Caki2 (cell line): Measurements from ENCODE around the gene RGS10. TPM values are rescaled to one million over a fixed set of nuclear protein-coding genes. Genes with fewer than 3 reads are reported as not detected.

Experiments
- DNase-seq: peaks from one replicate; pipeline ENCODE4 v3.0.0-alpha.2; 2015; ENCODE audit warnings: low read depth
- in situ Hi-C: cut with HindIII; loops from 2 replicates; pipeline ENCODE4 v1.10.0; 2016; ENCODE audit warnings: low sequenced_read_pairs, low pct_unique_long_range_greater_than_20kb, mixed read lengths
- total RNA-seq: library from RNA; depleted of rRNA; stranded (reverse); fragments of >200 nt; shearing (Covaris generic); gene quantifications from 2 replicates; pipeline ENCODE4 v1.2.3, GENCODE V29; 2014; ENCODE audit warnings: low replicate concordance

The RGS10 gene
- total RNA-seq, 1 experiment from 2014 or later, result 45.8 TPM

DNA sequence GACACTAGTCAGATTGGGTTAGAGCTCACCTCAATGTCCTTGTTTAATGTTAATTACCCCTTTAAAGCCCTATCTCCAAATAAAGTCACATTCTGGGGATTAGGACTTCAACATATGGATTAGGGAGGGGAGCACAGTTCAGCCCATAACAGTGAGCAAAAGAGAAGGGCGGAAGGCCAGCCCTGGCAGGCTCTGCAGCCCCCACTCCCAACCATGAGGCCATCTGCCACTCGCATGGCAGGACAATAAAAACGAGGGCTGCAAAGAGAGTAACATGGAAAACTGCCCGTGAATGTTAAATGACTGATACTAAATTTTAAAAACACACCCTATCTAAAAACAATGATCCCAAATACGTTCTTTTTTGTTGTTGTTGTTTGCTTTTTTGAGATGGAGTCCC is 38.7 kb downstream of the RGS10 start:
- DNase-seq, result no peak
- in situ Hi-C loops, result no loop called here

DNA sequence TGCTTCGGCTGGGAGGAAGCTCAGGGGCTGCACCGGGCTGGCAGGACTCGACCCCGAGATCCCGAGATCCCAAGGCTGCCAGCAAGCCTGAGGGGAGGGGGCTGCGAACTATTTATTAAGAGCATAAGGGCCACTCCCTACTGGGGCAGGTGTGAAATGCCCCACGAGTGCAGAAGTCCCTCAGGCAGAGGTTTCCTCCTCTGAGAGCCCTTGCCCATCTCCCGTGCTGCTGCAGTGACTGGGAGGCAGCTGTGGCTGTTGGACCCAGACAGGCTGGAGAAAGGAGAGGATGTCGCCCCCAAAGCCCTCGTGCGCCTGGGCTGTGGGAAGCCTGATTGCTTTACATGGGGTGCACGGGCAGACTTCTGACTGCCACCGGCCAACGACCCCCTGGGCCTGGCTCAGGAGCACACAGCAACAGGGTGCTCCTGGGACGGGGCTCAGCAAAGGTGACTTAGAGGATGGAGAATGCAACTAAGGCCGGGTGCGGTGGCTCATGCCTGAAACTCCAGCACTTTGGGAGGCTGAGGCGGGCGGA is 39.8 kb downstream of the RGS10 start:
- in situ Hi-C loops, result no loop called here
- DNase-seq, result no peak

DNA sequence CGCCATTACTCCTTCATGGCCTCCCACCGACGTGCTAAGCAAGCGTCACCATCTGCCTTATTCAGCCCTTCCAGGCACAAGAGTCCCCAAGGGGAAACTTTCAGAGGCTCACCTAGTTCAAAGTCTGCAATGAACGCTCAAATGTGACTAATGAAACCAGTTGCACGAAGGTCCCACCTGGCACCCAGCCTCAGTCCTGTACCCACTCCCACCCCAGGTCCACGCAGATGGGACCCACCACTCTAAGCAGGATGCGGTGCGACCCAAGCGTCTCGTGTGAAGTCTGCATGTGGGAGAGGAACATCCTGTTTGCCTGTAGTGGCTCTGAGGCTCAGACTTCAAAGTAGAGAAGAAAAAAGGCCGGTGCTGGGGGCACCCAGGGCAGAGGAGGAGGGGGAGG is 40.3 kb downstream of the RGS10 start:
- no peak for DNase-seq
- in situ Hi-C loops, result no loop called here

DNA sequence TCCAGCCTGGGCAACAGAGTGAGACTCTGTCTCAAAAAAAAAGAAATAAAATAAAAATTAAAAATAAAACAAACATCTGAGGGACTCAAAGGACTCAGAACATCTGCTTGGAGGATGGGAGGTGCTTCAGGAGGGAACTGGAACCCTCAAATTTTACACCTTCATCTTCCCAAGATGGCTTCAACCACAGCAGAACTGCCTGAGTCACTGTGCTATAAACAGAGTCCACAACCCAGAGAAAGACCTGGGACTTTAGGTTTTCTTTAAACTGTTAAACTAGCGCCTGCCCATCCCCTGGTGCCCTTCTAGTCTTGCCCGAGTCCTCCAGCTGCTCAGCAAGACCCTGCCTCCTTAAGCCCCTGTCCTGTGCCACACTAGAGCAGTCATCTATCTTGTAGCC is 40.8 kb downstream of the RGS10 start:
- no peak for DNase-seq
- in situ Hi-C loops, result no loop called here

DNA sequence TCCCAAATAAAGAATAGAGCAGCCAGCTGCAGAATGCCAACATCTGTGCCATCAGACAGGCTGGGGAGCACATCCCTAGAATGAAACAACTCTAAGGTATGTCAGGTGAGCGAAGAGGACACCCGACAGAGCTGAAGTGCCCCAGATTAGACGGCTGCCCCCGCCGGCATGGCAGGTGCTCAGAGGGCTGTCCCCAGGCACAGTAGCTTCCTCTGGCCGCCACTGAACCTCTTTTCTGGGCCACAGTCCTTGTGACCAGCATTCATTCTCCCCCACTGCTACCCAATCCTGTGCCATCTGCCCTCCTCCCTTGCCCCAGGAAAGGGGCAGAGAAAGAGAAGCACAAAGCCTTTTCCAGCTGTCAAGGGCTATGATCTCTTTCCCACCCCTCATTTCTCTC is 41.7 kb downstream of the RGS10 start:
- in situ Hi-C loops, result no loop called here
- DNase-seq, result no peak

DNA sequence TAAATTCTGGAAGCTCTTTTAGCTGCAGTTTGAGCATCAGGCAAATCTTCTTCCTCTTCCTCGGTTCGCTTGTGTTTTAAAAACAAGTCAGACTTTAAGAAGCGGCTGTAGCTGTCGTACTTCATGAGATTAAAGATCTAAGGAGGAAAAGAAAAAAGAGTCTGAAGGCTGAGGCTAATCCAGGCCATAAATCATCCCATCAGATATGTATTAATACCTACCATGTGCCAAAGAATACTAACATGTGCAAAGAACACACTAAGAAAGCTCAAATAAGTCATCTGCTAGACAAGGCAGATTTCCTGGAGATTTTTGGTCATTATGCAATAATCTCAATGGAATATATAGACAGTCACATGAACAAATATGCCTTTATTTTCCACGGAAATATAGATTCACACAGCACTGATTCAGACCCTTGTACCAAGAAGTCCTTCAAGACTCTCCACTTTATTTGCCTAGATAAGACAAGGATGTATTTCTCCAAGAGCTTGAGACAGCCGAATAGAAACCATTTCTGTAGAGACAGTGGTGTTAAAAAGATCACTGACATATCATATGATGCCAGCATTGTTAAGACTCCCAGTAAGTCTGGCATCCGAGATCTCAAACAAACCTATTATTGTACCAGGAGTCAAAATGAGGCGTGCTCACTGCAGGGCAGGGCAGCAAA is 42.3 kb downstream of the RGS10 start:
- in situ Hi-C loops, result no loop called here
- no peak for DNase-seq

DNA sequence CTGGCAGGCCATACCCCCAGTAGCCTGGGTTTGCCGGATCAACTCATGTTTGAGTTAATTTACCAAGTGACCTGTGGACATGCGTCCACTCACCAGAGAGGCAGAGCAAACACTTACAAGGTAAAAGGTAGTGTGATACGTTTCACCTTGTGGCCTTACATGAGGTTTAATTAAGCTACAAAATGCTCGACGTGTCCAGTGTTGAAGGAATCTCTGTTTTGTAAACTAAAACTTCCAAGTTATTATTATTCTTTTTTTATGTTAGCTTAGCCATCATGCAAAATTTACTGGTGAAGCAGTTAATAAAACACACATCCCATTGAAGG is 42.9 kb downstream of the RGS10 start:
- no peak for DNase-seq
- in situ Hi-C loops, result no loop called here

DNA sequence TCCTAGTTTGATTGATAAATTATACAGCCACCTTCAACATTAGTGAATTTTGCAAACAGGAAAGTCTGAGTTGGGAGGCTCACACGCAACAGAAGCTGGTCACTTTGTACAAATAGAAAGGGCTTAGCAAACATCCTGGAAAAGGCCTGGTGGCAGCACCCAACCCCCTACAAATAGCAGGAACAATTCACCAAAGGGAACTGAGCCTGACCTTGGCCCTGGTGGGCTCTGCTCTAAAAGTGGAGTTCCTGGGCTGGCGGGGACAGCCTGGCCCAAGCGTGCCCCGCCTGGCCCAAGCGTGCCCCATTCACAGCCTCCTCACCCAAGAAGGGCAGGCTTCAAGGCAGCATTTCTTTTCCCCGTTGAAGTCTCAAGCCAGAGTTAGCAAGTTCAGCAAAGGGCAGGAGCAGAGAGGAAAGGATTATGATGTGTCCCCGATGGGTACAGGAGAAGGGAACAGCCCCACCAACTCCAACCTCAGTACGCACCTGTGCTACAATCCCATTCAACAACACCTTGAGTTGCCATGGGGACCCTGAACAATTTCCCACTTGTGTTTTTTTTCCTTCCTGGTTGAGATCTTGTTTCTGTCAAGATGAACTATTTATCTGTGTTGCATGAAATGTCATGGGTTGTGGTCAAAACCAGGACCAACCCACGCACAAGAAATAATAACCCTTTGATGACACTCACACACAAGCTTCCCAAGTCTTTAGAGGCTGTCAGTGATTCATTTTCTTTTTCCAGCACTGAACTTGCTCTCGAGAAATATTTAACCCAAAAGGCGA is 43.4 kb downstream of the RGS10 start:
- in situ Hi-C loops, result no loop called here
- DNase-seq, result no peak

DNA sequence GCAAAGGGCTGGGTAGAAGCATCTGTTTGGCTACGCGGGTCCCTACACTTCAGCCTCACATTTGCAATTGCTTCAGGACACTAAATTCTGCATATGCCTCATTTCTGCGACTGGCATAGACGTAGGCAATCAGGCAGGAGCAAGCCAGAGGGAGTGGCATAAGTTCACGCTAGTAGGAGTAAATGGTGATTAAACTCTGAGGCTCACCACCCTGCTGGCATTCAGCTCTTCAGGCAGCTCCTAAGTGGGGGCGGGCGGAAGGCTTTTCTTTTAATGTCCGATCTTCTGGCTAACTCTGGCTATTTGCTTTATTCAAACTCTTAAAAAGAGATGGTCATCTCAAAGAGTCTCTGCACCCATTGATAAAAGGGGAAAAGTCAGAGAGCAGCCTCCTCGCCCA is 45.3 kb downstream of the RGS10 start:
- no peak for DNase-seq
- in situ Hi-C loops, result no loop called here

DNA sequence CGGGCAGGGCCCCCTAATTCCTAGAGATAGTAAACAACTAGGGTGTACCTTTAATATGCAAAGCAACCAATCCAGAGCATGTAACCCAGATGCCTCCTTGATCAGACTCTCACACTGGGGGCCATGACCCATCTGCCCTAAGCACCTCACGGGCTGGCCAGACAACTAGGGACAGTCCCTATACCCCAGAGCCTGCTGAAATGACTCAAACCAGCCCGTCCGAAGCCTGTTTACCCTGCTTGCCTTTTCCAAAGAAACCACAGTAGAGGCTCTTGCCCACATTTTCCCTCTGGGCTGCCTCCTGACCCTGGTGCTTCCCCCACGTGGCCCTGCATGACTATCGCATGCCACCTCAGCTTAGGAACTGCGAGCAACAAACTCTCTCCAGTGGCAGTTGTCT is 46.2 kb downstream of the RGS10 start:
- no peak for DNase-seq
- in situ Hi-C loops, result no loop called here

DNA sequence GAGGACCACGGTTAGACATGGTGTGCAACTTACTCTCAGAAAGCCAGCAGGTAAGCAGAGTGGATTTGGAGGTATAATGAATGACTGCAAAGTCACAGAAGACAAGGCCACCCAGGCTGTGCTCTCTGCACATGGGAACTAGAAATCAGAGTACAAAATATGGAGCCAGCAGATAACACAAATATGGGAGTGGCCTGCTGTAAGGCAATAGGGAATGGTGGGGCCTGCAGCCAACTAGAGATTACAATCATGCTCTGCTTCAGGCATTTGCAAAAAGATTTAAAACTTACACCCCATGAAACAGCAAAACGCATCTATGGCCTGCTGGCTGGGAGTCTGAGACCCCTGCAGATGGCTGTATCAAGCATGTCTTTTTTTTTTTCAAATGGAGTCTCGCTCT is 47.0 kb downstream of the RGS10 start:
- DNase-seq, result no peak
- in situ Hi-C loops, result no loop called here

DNA sequence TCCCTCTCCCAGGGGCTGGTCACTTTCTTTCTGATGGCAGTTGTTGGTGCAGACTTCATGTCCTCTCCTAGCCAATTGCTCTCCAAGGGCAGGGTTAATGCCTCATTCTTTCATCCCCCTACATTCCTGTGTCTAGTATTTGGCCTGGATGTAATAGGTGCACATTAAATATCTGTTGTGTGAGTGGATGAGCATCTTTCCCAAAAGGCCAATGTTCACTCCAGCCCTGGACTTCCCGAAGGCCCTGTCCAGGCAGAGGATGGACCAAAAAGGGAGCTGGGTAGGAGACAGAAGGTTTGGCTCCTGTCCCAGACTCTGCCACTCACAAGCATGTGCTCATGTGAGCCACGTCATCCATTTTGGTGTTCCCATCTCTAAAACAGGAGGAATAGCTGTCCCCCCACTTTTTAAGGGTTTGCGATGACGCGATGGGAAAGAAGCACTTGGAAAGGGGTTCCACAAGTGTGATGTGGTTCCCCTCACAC is 47.5 kb downstream of the RGS10 start:
- in situ Hi-C loops, result no loop called here
- no peak for DNase-seq

DNA sequence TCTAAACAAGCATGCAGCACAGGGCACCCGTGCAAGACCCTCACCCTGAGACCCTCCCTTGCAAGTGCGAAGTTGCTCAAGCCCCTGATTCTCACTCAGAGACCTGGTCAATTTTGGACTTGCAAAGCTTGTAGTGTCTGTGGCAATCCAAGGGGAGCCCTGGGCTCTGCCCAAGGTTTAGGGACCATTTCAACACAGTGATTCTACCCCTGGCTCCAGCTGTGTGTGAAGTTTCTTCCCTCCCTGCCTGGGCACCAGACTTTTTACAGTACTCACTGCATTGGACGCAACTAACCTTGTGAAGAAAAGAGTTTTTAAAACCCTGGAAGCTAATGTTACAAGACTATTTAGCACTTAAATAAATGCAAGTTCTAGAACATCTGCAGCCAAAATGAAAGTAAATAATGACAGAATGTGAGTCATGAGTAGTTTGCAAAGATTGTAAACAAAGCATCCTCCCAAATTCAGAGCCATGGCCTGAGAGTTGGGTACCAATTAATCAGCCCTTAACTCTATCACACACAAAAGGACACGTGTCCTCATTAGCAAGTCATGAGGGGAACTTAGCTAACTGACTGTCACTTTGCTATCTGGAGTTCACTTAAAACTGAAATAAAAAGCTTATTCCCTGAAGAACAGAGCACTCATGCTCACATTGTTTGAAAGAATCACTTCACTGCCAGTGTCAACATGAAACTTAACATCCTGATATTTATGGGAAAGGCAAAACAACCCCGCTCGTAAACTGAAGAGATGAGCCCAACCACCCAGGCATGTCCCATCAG is 48.1 kb downstream of the RGS10 start:
- no peak for DNase-seq
- in situ Hi-C loops, result no loop called here

DNA sequence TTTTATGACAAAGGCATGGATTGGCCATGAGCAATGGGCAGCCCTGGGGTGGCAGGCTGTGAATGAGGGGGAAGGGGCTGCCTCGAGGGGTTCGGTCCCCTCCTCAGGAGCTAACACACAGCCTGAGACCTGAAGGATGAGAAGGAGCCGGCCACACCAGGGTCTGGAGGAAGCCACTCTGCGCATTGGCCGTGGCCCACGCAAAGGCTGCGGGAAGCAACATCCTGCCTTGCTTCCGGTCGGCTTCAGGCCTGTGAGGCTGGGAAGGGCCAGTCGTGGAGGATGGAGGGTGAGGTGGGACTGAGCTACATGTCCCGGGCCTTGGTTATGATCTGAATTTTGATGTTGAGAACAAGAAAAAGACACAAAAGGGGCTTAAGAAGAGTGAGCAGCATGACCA is 49.4 kb downstream of the RGS10 start:
- DNase-seq, result no peak
- in situ Hi-C loops, result no loop called here

DNA sequence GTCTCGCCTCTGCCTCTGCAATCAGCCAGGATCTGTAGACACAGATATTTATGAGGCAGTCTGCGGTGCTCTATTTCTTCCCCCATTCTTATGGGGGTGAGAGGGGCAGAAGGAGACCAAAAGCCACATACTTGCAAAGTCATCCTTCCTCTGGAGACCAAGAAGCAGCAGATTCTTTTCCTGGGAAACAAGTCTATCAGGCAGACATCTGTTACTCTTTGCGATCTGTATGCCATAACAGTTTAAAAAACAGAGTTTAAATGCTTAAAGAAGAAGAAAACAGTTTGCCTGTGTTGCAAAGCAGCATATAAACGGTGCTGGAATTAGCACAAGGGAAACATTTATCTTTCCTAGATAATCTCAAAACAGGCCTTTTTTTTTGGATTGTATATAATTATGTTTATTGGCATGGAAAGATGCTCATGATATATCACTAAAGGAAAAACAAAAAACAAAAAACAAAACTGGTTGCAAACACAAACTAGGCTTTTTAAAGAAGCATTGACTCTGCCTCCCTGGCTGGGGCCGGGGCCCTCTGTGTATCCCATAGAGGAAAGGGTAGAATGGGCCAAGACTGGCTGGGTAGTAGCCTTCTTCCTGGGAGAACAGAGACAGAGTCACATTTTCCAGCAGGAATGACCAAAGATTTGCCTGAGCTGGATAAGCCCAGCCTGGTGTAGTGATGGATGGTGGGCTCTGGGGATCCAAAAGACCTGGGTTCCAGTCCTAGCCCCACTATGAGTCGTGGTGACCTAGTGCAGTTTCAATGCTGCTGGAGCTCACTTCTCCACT is 50.4 kb downstream of the RGS10 start:
- in situ Hi-C loops, result no loop called here

DNA sequence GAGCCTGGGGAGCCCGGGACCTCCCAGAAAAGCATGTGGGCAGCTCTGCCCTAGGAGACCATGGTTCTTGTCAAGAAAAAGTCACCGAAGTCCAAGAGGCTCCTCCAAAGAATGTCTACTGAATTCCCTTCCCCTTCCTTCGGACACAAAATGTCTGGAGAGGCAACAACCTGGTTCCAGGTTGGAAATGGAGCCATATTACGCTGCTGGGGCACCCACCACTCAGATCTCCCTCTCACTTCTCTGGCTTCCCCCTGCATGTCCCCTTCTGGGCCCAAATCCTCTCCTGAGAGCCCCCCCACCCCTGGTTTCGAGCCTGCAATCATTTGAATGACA is 52.6 kb downstream of the RGS10 start:
- DNase-seq, result no peak
- in situ Hi-C loops, result no loop called here

More for the DNA sequence above, 50.4 kb downstream of the RGS10 start:
- DNase-seq, result no peak

DNA sequence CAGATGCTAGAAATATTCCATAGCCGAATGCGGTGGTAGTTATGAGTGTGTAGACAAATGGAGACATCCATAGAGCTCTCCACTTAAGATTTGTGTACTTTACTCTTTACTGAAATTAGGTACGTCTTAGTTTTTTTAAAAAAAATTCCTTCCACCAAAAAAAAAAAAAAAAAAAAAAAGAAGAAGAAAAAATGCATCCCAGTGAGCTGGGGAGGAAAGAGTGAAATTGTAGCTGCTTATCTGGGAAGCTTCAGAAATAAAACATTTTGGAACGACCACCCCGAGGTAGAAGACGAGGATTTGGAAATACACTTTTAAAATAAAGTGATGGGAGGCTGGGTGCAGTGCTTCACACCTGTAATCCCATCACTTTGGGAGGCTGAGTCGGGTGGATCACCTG is 53.8 kb downstream of the RGS10 start:
- in situ Hi-C loops, result no loop called here
- DNase-seq, result no peak

DNA sequence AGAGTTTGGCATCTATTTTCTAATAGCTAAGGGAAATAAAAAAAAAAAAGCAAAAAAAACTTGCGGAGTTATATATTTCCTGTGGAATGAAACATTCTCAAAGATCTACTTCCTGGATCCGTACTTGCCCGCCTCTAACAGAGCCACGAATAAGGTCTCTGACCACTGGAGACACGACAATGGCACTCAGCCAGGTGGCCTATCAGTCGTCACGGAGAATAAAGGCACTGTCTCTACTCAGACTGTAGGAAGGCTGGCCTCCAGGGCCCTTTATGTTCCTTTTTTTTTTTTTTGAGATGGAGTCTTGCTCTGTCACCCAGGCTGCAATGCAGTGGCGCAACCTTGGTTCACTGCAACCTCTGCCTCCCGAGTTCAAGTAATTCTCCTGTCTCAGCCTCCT is 58.7 kb downstream of the RGS10 start:
- in situ Hi-C loops, result no loop called here
- no peak for DNase-seq
